Pancreas (tissue), 10 donors: ENCODE measurements around the gene ZBTB16. TPM values are rescaled to one million over a fixed set of nuclear protein-coding genes. Genes with fewer than 3 reads are reported as not detected.

Source experiments
- ATAC-seq, 4 donors: fragments of 200-7000 bp; cut with Tn5 transposase; one replicate each; pipeline versions ENCODE4 v1.8.0 to v1.9.1; 2020; ENCODE audit warnings: mild to moderate bottlenecking in 4 of 4, moderate library complexity in 4 of 4
- DNase-seq, 6 donors: peaks; one replicate each; pipeline ENCODE4 v3.0.0-alpha.2; 2020
- FAIRE-seq: peaks from 2 replicates; lab custom pipeline; 2012; peaks lifted over from hg19 to GRCh38; lab: Jason Lieb, UNC
- H3K27ac ChIP-seq, 4 donors: fragments of 200-600 bp; sonication (generic); 1 replicate in 3 of 4; 2 replicates in 1 of 4; pipeline versions ENCODE4 v1.5.0 to v1.8.0; 2020
- H3K27me3 ChIP-seq, 4 donors: fragments of 200-600 bp; one replicate each; pipeline ENCODE4 v1.8.0; 2021
- H3K36me3 ChIP-seq, 3 donors: fragments of 200-600 bp; sonication (generic) in 1 of 3; one replicate each; pipeline versions ENCODE4 v1.5.0 to v1.8.0; 2020 to 2021
- H3K4me1 ChIP-seq, 3 donors: fragments of 200-600 bp; one replicate each; pipeline ENCODE4 v1.8.0; 2021
- H3K4me3 ChIP-seq, 4 donors: fragments of 200-600 bp; sonication (generic) in 2 of 4; one replicate each; pipeline versions ENCODE4 v1.5.0 to v1.8.0; 2020 to 2021
- H3K9me3 ChIP-seq, 4 donors: fragments of 200-600 bp; one replicate each; pipeline ENCODE4 v1.8.0; 2021
- CTCF ChIP-seq, 4 donors: fragments of 200-600 bp; sonication (generic) in 3 of 4; IDR thresholded peaks; one replicate each; pipeline versions ENCODE4 v1.5.0 to v1.8.0; 2021; ENCODE audit warnings: antibody characterized with exemption in 4 of 4
- WGBS, 2 donors: extraction: QIAGEN DNeasy Blood & Tissue Kit; methylation state at CpG; one replicate each; pipeline ENCODE4 v1.1.7; 2013; 5-methylcytosine and 5-hydroxymethylcytosine counted together
- intact Hi-C, 3 donors: fragments of 100-400 bp; cut with DNase I; formaldehyde crosslinking; loops; one replicate each; pipeline versions ENCODE4 v1.11.1 to v1.14.2; 2022
- polyA plus RNA-seq, 2 donors: library from polyadenylated mRNA; stranded (reverse); fragments of 200-250 nt; gene quantifications; one replicate each; pipeline ENCODE4 v1.2.3, GENCODE V29; 2013
- total RNA-seq, 6 donors: library from RNA; stranded (reverse); fragmentation: NEBNext Ultra II Directional in 4 of 6; extraction: Animal tissue kit (Norgen Biotek cat#: 25700) in 4 of 6; gene quantifications; one replicate each; pipeline versions ENCODE4 v1.2.1 to v1.2.4, GENCODE V29; 2021 to 2023
- donor health status: healthy with polysubstance abuse.
- donor health status: DM: no; HTN: no; CAD: no; lungs with moderate emphysema.
- donor health status: DM: no; HTN: no; CAD: no.
- donor health status: control.
- donor health status: control.
- donor health status: Bipolar disorder and iron deficiency.
- donor health status: DM: yes; HTN: yes; CAD: no.
- donor health status: DM: no; HTN: no; CAD: no.
- donor health status: DM: no; HTN: no; CAD: no.
- donor health status: DM: yes; HTN: yes; CAD: no.

Gene ZBTB16
- total and polyA plus RNA-seq, 8 donors: 8.1 to 76.4 (median 42.3) TPM

GRCh38 chr11:114058871-114059277 is 637 bp upstream of the ZBTB16 start:
- peak overlapping the region in 3 of 4 donors; percentile 2 to 92 (median 10) for H3K27ac ChIP-seq
- H3K4me3 ChIP-seq: peak overlapping the region in 3 of 4 donors; percentile 7 to 98 (median 89)
- no peak for ATAC-seq
- peaks cover 0 to 8% (median 8%) of the 10 kb centered on the region in 3 donors for H3K36me3 ChIP-seq
- no peaks in the 10 kb centered on the region for H3K9me3 ChIP-seq
- FAIRE-seq: no peak
- WGBS, 2 donors: 4 to 5% methylated on average over 24 to 25 of the region's 25 CpGs
- no peaks in the 10 kb centered on the region for H3K27me3 ChIP-seq
- DNase-seq: peak in 4 of 6 donors; percentile 46 to 77 (median 62)
- intact Hi-C loops: loop anchor here in 1 of 3 donors (5.0 kb wide), 1 partner anchor 123 kb away; no protein-coding TSS in a partner anchor
- peaks cover 4 to 13% (median 12%) of the 10 kb centered on the region in 3 donors for H3K4me1 ChIP-seq
- no peak for TF ChIP-seq CTCF (IDR thresholded peaks at IDR 0.05)

- peak overlapping the region; percentile 88 to 93 (median 90) for H3K27ac ChIP-seq
These were observed 477 bp downstream of the ZBTB16 start for GRCh38 chr11:114059984-114060391.

DNA sequence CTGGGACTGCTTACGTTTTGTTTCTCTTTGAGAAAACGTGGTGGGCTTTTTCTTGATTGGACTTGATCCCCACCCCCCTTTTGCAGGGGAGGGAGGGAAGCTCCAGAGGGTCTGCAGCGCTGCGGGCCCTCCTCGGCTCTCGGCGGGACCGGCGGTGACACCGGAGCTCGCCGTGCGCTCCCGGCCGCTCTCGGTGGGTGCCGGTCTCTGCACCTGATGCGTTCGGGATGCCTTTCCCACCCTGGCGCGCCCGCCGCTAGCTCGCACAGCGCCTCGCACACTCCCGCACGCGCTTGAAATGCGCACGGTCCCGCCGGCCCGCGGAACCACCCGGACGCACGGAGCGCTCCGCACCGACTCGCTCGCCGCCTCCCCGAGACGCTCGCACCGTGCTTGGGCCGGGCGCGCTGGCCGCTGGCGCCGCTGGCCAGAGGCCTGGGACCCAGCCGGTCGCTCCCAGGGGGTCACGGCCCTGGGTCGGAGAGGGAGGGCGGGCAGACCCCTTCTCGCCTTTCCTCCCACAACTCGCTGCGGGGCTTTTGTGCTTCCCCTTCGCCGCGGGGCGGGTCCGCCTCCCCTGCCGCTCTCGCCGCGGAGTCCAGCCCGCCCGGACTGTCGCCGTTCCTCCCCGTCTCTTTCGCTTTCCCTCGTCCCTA is 1.0 kb downstream of the ZBTB16 start:
- Histone ChIP-seq H3K4me3 (peak overlapping the region; percentile 79 to 98 (median 92)), H3K4me1 (peaks cover 7 to 25% (median 18%) of the 10 kb centered on the region in 3 donors), H3K9me3 (no peaks in the 10 kb centered on the region), H3K27ac (peak overlapping the region; percentile 88 to 93 (median 90)), H3K27me3 (no peaks in the 10 kb centered on the region), H3K36me3 (peaks cover 0 to 25% (median 17%) of the 10 kb centered on the region in 3 donors)
- TF ChIP-seq CTCF (IDR thresholded peaks at IDR 0.05): no peak
- intact Hi-C loops: loop anchor here in 1 of 3 donors (5.0 kb wide), 1 partner anchor 112 kb away; no protein-coding TSS in a partner anchor
- ATAC-seq (peak; percentile 32 to 52 (median 46)), DNase-seq (peak; percentile 47 to 86 (median 56)), FAIRE-seq (no peak)
- WGBS, 2 donors: 0 to 1% methylated on average over 71 to 78 of the region's 78 CpGs

More at GRCh38 chr11:114059984-114060391, 477 bp downstream of the ZBTB16 start:
- Histone ChIP-seq H3K36me3 (peaks cover 0 to 19% (median 17%) of the 10 kb centered on the region in 3 donors), H3K9me3 (no peaks in the 10 kb centered on the region), H3K27me3 (no peaks in the 10 kb centered on the region), H3K4me1 (peaks cover 4 to 23% (median 18%) of the 10 kb centered on the region in 3 donors), H3K4me3 (peak overlapping the region; percentile 79 to 98 (median 92))
- no peak for FAIRE-seq
- DNase-seq: peak in 3 of 6 donors; percentile 51 to 85 (median 70)
- intact Hi-C loops: loop anchor here in 2 of 3 donors (5.0 kb wide), 2 partner anchors 112 to 122 kb away; no protein-coding TSS in a partner anchor
- ATAC-seq: peak; percentile 21 to 35 (median 27)
- 0 to 1% methylated on average over 27 to 33 of the region's 33 CpGs for WGBS, 2 donors
- no peak for TF ChIP-seq CTCF (IDR thresholded peaks at IDR 0.05)

GRCh38 chr11:114061048-114061680 is 1.7 kb downstream of the ZBTB16 start:
- peaks cover 0 to 31% (median 17%) of the 10 kb centered on the region in 3 donors for H3K36me3 ChIP-seq
- H3K27ac ChIP-seq: peak overlapping the region; percentile 88 to 93 (median 90)
- TF ChIP-seq CTCF (IDR thresholded peaks at IDR 0.05): no peak
- peak; percentile 12 to 55 (median 31) for ATAC-seq
- 1% methylated on average over 45 of the region's 45 CpGs for WGBS, 2 donors
- no peaks in the 10 kb centered on the region for H3K9me3 ChIP-seq
- peak in 4 of 6 donors; percentile 40 to 77 (median 61) for DNase-seq
- H3K27me3 ChIP-seq: no peaks in the 10 kb centered on the region
- no peak for FAIRE-seq
- H3K4me1 ChIP-seq: peaks cover 7 to 25% (median 18%) of the 10 kb centered on the region in 3 donors
- intact Hi-C loops: loop anchor here in 1 of 3 donors (5.0 kb wide), 1 partner anchor 111 kb away; no protein-coding TSS in a partner anchor
- H3K4me3 ChIP-seq: peak overlapping the region; percentile 79 to 98 (median 92)
